ENCODE measurements around the gene IMMT. TPM values are rescaled to one million over a fixed set of nuclear protein-coding genes. Genes with fewer than 3 reads are reported as not detected.

Gene IMMT
- total and polyA plus RNA-seq, 9 of the 15 experiments (the other 6 are each of a cell fraction or from before 2014, with no cell fraction given): 119 to 294 (median 140) TPM

GRCh38 chr2:86195055-86195807 is at the start of gene IMMT (continued):
- TF ChIP-seq FIP1L1 (IDR thresholded peaks at IDR 0.05; ENCODE audit: low read depth, low read length, poor library complexity, severe bottlenecking): peak; percentile 96
- TF ChIP-seq RBM34 (IDR thresholded peaks at IDR 0.05; ENCODE audit: borderline replicate concordance, insufficient read depth, low read length): no peak
- no peak; the same call in 1 of the 2 replicates for TF ChIP-seq CHD2 (IDR thresholded peaks at IDR 0.05; ENCODE audit: low read depth, low read length)
- TF ChIP-seq BRD4 (IDR thresholded peaks at IDR 0.05): peak; percentile 27; the same call in 1 of the 2 replicates
- TF ChIP-seq SP2 (IDR thresholded peaks at IDR 0.05; ENCODE audit: extremely low read depth, low read depth, low read length, poor library complexity, severe bottlenecking): no peak
- no peak for TF ChIP-seq SRF (CRISPR knock-in tag; IDR thresholded peaks at IDR 0.05)
- TF ChIP-seq RCOR1 (IDR thresholded peaks at IDR 0.05; ENCODE audit: borderline replicate concordance in 1 of 2, low read depth in 2 of 2, low read length in 2 of 2): no peak; a peak in 1 of 4 replicates
- TF ChIP-seq DIDO1 (tag; IDR thresholded peaks at IDR 0.05; ENCODE audit: low read depth): no peak
- peak; percentile 84 for TF ChIP-seq ZNF511 (CRISPR knock-in tag; IDR thresholded peaks at IDR 0.05)
- TF ChIP-seq IFI16 (CRISPR knock-in tag; IDR thresholded peaks at IDR 0.05): no peak
- TF ChIP-seq KAT8 (IDR thresholded peaks at IDR 0.05; ENCODE audit: low read depth): no peak
- TF ChIP-seq MAFF (IDR thresholded peaks at IDR 0.05; ENCODE audit: low read length): no peak
- TF ChIP-seq FOXA3 (CRISPR knock-in tag; conservative IDR thresholded peaks at IDR 0.05 in 1 of 2, IDR thresholded peaks at IDR 0.05 in 1 of 2): no peak
- TF ChIP-seq POU5F1 (IDR thresholded peaks at IDR 0.05; ENCODE audit: borderline replicate concordance, low read depth, low read length, partially characterized antibody): no peak
- peak; percentile 73 for TF ChIP-seq ZEB2 (IDR thresholded peaks at IDR 0.05)
- TF ChIP-seq RFX1 (IDR thresholded peaks at IDR 0.05): no peak
- no peak; the same call in 1 of the 2 replicates for TF ChIP-seq ZBED1 (IDR thresholded peaks at IDR 0.05)
- no peak; the same call in 1 of the 2 replicates for TF ChIP-seq ZNF143 (CRISPR knock-in tag; IDR thresholded peaks at IDR 0.05)
- peak; percentile 75; the same call in 1 of the 2 replicates for TF ChIP-seq SIN3B (IDR thresholded peaks at IDR 0.05; ENCODE audit: low read depth)
- TF ChIP-seq HMGXB4 (CRISPR knock-in tag; IDR thresholded peaks at IDR 0.05): no peak; the same call in 1 of the 2 replicates
- TF ChIP-seq SNIP1 (IDR thresholded peaks at IDR 0.05; ENCODE audit: low read depth): peak; percentile 80; the same call in 1 of the 2 replicates
- no peak for TF ChIP-seq SPI1 (IDR thresholded peaks at IDR 0.05; ENCODE audit: borderline replicate concordance, low read depth, low read length)
- TF ChIP-seq GABPB2 (CRISPR knock-in tag; conservative IDR thresholded peaks at IDR 0.05): no peak
- TF ChIP-seq PTTG1 (tag; IDR thresholded peaks at IDR 0.05; ENCODE audit: low read depth): no peak
- TF ChIP-seq FOXJ3 (CRISPR knock-in tag; IDR thresholded peaks at IDR 0.05): no peak
- TF ChIP-seq SMARCB1 (IDR thresholded peaks at IDR 0.05; ENCODE audit: insufficient read length, low read depth): no peak
- no peak for TF ChIP-seq ZNF121 (CRISPR knock-in tag; conservative IDR thresholded peaks at IDR 0.05)
- TF ChIP-seq NR2C1 (IDR thresholded peaks at IDR 0.05): peak; percentile 96
- peak; percentile 97 for TF ChIP-seq NR2C1 (tag; IDR thresholded peaks at IDR 0.05)

Measured in K562 (cell line).